Left lung (tissue), 10 donors: ENCODE results near the gene DST. TPM values are rescaled to one million over a fixed set of nuclear protein-coding genes. Genes with fewer than 3 reads are reported as not detected.

Experiments used
- ATAC-seq: fragments of 200-7000 bp; cut with Tn5 transposase; one replicate; pipeline ENCODE4 v1.9.1; 2020; ENCODE audit warnings: moderate library complexity
- DNase-seq, 4 donors: peaks; one replicate each; pipeline ENCODE4 v3.0.0-alpha.2; 2013 to 2020
- H3K27ac ChIP-seq, 2 donors: fragments of 200-600 bp; sonication (generic) in 1 of 2; one replicate each; pipeline versions ENCODE4 v1.5.0 to v1.8.0; 2020 to 2021
- H3K27me3 ChIP-seq, 2 donors: fragments of 200-600 bp; sonication (generic) in 1 of 2; one replicate each; pipeline versions ENCODE4 v1.5.0 to v1.8.0; 2020 to 2021
- H3K36me3 ChIP-seq, 2 donors: fragments of 200-600 bp; sonication (generic) in 1 of 2; one replicate each; pipeline versions ENCODE4 v1.5.0 to v1.8.0; 2020 to 2021
- H3K4me1 ChIP-seq, 2 donors: fragments of 200-600 bp; one replicate each; pipeline ENCODE4 v1.8.0; 2021
- H3K4me3 ChIP-seq, 2 donors: fragments of 200-600 bp; sonication (generic) in 1 of 2; one replicate each; pipeline versions ENCODE4 v1.5.0 to v1.8.0; 2020 to 2021; ENCODE audit warnings: mild to moderate bottlenecking in 1 of 2
- H3K9me3 ChIP-seq, 2 donors: fragments of 200-600 bp; sonication (generic) in 1 of 2; one replicate each; pipeline versions ENCODE4 v1.5.0 to v1.8.0; 2020 to 2021
- intact Hi-C, 2 donors: fragments of 100-400 bp; cut with DNase I; formaldehyde crosslinking; loops; one replicate each; pipeline versions ENCODE4 v1.11.2 to v1.14.2; 2022
- polyA plus RNA-seq, 6 donors: library from polyadenylated mRNA; unstranded; fragments of 120-200 nt; gene quantifications; one replicate each; pipeline ENCODE4 v1.2.1, GENCODE V29; 2013; ENCODE audit not compliant: insufficient read length in 6 of 6
- total RNA-seq, 2 donors: library from RNA; stranded (reverse); fragmentation: NEBNext Ultra II Directional; extraction: Animal tissue kit (Norgen Biotek cat#: 25700); gene quantifications; one replicate each; pipeline ENCODE4 v1.2.1, GENCODE V29; 2021
- TF ChIP-seq, protein P1 (sequence below), 2 donors: fragments of 200-600 bp; sonication (generic) in 1 of 2; IDR thresholded peaks; one replicate each; pipeline versions ENCODE4 v1.5.0 to v1.8.0; 2021; ENCODE audit warnings: antibody characterized with exemption in 2 of 2
- donor health status: DM: no; HTN: yes; CAD: no.
- donor health status: DM: no; HTN: no; CAD: no.

The DST gene
- total and polyA plus RNA-seq, 8 donors, result 290 to 636 (median 504) TPM

DNA sequence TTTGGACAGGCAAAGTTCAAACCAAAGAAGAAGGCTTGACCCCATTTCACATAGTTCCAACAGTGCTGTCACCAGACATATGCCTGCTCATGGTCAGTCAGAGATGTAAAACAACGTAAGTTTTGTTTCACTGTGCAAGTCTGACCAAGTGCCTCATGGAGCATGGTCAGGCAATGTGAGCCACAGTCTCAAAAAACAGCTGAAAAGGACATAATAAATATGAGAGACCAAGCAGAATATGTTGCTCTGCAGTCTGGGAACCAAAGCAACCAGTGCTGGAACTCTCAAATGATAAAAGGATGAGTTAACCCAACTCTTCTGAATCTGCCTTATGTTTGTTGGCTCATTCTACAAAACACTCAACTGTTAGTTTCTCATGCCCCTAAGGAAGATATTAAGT, 39.9 kb upstream of the DST start:
- Histone ChIP-seq H3K36me3 (no peaks in the 10 kb centered on the region), H3K9me3 (no peaks in the 10 kb centered on the region), H3K27ac (no peak overlapping the region), H3K27me3 (no peaks in the 10 kb centered on the region), H3K4me1 (no peaks in the 10 kb centered on the region), H3K4me3 (no peak overlapping the region)
- DNase-seq (no peak), ATAC-seq (no peak)
- intact Hi-C loops, result no loop called here
- TF ChIP-seq, protein P1, sequence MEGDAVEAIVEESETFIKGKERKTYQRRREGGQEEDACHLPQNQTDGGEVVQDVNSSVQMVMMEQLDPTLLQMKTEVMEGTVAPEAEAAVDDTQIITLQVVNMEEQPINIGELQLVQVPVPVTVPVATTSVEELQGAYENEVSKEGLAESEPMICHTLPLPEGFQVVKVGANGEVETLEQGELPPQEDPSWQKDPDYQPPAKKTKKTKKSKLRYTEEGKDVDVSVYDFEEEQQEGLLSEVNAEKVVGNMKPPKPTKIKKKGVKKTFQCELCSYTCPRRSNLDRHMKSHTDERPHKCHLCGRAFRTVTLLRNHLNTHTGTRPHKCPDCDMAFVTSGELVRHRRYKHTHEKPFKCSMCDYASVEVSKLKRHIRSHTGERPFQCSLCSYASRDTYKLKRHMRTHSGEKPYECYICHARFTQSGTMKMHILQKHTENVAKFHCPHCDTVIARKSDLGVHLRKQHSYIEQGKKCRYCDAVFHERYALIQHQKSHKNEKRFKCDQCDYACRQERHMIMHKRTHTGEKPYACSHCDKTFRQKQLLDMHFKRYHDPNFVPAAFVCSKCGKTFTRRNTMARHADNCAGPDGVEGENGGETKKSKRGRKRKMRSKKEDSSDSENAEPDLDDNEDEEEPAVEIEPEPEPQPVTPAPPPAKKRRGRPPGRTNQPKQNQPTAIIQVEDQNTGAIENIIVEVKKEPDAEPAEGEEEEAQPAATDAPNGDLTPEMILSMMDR (IDR thresholded peaks at IDR 0.05), result no peak

DNA sequence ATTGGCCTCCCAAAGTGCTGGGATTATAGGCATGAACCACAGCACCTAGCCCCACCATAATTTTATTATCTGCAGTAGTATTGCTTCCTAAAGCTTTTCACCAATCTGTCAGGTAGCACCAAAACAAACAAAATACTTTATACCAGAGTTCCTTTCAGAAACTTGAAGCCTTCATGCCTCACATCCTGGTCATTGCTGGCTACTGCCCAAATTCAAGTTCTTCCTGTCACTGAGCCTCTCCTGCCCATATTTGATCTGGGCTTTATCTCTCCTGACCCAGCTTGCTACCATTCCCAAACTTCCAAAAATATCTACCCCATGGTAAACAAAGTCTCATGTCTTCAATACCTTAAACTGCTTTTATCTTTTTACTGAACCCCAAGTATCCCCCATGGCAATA, 34.9 kb upstream of the DST start:
- Histone ChIP-seq H3K4me1 (no peaks in the 10 kb centered on the region), H3K9me3 (no peaks in the 10 kb centered on the region), H3K27ac (no peak overlapping the region), H3K36me3 (no peaks in the 10 kb centered on the region), H3K4me3 (no peak overlapping the region), H3K27me3 (no peaks in the 10 kb centered on the region)
- DNase-seq (no peak), ATAC-seq (no peak)
- intact Hi-C loops, result no loop called here
- TF ChIP-seq, protein P1 (IDR thresholded peaks at IDR 0.05), result no peak

DNA sequence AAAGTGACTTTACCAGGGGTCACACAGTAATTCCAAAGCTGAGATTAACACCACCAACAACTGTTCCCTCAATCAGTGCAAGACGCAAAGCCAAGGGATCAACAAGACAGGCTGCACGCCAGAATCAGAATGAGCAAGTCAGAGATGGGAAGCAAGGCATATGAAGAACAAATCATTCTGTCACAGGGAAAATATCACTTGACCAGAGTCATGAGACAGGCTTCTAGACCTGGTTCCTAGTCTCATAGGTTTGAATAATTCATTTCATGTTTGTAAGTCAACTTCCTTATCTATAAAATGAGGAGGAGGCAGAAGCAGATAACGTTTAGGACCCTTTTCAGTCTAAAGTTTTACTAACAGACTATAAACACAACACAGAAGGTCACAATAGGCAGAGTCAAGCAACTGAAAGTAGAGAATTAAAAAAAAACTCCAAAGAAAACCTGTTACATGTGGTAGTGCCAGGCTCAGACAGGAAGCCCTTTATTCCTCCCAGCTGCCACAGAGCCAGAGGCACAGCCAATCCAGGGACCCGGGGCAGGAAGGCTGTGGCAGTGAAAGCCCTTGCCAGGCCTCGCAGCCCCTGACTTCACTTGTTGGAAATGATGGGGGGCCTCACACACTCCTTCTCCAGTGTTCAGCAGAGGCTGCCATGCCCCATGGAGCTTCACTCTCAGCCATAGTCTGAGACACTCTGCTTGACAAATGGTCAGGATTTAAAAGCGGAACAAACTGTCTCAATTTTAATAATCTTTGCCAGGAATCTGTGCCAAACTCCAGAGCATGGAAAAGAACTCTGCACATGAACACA, 29.2 kb upstream of the DST start:
- H3K4me1 ChIP-seq, result peaks cover 5 to 12% of the 10 kb centered on the region in 2 donors
- H3K4me3 ChIP-seq, result no peak overlapping the region
- intact Hi-C loops, result no loop called here
- no peaks in the 10 kb centered on the region for H3K27me3 ChIP-seq
- DNase-seq, result peak in 1 of 4 donors; percentile 53
- TF ChIP-seq, protein P1 (IDR thresholded peaks at IDR 0.05), result no peak
- H3K36me3 ChIP-seq, result no peaks in the 10 kb centered on the region
- ATAC-seq, result peak; percentile 49
- H3K9me3 ChIP-seq, result no peaks in the 10 kb centered on the region
- H3K27ac ChIP-seq, result peak overlapping the region; percentile 35 to 61

DNA sequence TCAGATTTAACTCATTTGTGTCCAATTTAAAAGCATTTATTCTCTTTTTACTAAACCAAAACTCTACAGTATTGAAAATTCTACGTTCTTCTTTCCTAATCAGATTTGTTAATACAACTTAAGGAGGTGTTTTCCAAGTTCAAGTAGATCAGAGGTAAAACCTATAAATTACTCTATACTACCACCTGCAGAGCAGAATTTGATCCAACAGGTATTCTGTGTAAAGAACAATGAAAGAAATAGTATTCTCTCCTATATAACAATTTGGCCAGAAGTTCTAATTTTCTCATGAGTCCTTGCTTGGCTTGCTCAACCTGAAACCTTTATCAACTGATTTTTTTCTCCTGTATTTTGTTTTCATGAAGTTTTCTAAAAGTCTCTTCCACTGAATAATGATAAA, 28.5 kb upstream of the DST start:
- intact Hi-C loops, result no loop called here
- H3K9me3 ChIP-seq, result no peaks in the 10 kb centered on the region
- ATAC-seq, result no peak
- no peaks in the 10 kb centered on the region for H3K27me3 ChIP-seq
- peak overlapping the region; percentile 35 to 61 for H3K27ac ChIP-seq
- no peak overlapping the region for H3K4me3 ChIP-seq
- no peaks in the 10 kb centered on the region for H3K36me3 ChIP-seq
- no peak for DNase-seq
- TF ChIP-seq, protein P1 (IDR thresholded peaks at IDR 0.05), result no peak
- peaks cover 5 to 12% of the 10 kb centered on the region in 2 donors for H3K4me1 ChIP-seq

DNA sequence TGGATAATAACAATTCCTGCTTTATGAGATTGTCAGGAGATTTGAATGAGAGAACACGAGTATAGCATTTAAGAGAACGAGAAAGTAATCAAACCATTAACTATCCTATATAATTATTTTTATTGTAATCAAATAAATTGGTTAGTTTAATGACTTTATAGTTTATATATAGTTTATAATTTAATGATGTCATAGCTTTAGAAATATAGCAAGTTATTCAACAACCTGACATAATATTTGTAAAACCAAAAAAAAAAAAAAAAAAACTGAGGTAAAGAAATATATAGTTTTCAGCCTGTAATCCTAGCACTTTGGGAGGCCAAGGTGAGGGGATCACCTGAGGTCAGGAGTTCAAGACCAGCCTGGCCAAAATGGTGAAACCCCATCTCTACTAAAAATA, 26.4 kb upstream of the DST start:
- TF ChIP-seq, protein P1 (IDR thresholded peaks at IDR 0.05), result no peak
- no peak overlapping the region for H3K4me3 ChIP-seq
- intact Hi-C loops, result no loop called here
- H3K36me3 ChIP-seq, result no peaks in the 10 kb centered on the region
- H3K4me1 ChIP-seq, result peaks cover 5 to 12% of the 10 kb centered on the region in 2 donors
- DNase-seq, result no peak
- no peak for ATAC-seq
- no peaks in the 10 kb centered on the region for H3K27me3 ChIP-seq
- no peaks in the 10 kb centered on the region for H3K9me3 ChIP-seq
- peak overlapping the region in 1 of 2 donors; percentile 28 for H3K27ac ChIP-seq
